ENCODE measurements around the gene SCG5. TPM values are rescaled to one million over a fixed set of nuclear protein-coding genes. Genes with fewer than 3 reads are reported as not detected.

Gene SCG5
- total and polyA plus RNA-seq, 4 donors: 0.77 to 4.9 (median 0.96) TPM

DNA sequence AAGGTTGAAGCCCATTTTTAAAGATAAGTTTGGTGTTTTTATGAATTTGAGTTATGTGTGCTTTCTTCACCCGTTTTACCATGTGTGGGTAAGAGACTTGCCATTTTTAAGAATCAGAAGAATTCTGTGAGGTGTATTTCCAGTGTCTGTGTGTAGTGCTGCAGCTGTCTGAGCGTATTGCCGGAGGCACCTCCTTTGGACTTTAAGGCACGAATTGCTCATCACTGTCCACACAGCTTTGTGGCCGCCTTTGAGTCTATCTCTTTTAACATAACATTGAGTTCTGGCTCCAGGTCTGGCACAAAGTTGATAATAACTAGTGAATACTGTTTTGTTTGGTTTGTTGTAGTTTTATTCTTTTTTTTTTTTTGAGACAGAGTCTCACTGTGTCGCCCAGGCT is 25.8 kb downstream of the SCG5 start:
- 96 to 99% methylated on average over 6 of the region's 6 CpGs for WGBS, 2 donors
- TF ChIP-seq, protein P1, sequence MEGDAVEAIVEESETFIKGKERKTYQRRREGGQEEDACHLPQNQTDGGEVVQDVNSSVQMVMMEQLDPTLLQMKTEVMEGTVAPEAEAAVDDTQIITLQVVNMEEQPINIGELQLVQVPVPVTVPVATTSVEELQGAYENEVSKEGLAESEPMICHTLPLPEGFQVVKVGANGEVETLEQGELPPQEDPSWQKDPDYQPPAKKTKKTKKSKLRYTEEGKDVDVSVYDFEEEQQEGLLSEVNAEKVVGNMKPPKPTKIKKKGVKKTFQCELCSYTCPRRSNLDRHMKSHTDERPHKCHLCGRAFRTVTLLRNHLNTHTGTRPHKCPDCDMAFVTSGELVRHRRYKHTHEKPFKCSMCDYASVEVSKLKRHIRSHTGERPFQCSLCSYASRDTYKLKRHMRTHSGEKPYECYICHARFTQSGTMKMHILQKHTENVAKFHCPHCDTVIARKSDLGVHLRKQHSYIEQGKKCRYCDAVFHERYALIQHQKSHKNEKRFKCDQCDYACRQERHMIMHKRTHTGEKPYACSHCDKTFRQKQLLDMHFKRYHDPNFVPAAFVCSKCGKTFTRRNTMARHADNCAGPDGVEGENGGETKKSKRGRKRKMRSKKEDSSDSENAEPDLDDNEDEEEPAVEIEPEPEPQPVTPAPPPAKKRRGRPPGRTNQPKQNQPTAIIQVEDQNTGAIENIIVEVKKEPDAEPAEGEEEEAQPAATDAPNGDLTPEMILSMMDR (IDR thresholded peaks at IDR 0.05; ENCODE audit: control extremely low read depth, extremely low read depth): no peak
- ATAC-seq (ENCODE audit: insufficient read depth, low FRiP score): no peak
- DNase-seq: no peak
- no peaks in the 10 kb centered on the region for H3K9me3 ChIP-seq (ENCODE audit: control insufficient read depth in 4 of 4, insufficient read depth in 3 of 4, low read length in 3 of 4)
- H3K27ac ChIP-seq (ENCODE audit: low read depth in 1 of 2, low read length in 1 of 2): no peak overlapping the region
- H3K4me1 ChIP-seq (ENCODE audit: control insufficient read depth in 5 of 5, insufficient read depth in 5 of 5, low read length in 5 of 5): peaks cover 0 to 3% (median 0%) of the 10 kb centered on the region in 5 donors
- H3K4me3 ChIP-seq: no peak overlapping the region
- no peaks in the 10 kb centered on the region for H3K27me3 ChIP-seq (ENCODE audit: control insufficient read depth in 3 of 3, insufficient read depth in 3 of 3, low read length in 2 of 3)
- no peak overlapping the region for H3K9ac ChIP-seq (ENCODE audit: insufficient read depth in 1 of 2, low read length in 2 of 2)
- no peaks in the 10 kb centered on the region for H3K36me3 ChIP-seq (ENCODE audit: control insufficient read depth in 4 of 4, insufficient read depth in 4 of 4, low read length in 4 of 4)

DNA sequence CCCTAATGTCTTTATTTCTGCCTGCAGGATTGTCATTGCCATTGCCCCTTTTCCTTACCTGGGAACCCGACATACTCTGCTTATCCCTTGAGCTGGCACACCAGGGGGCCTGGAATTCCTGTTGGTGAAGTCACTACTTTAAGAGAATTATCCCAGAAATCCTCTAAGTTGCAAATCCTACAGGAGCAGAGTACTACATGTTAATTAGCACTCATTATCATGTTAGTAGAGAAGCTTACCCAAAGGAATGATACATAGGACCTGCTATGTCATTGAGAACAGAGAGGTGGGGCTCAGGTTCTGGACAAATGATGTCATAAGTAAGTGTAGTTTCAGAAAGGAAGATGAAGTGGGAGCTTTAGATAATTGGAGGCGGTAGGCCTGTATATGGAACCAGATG is 27.4 kb downstream of the SCG5 start:
- ATAC-seq (ENCODE audit: insufficient read depth, low FRiP score): no peak
- TF ChIP-seq, protein P1 (IDR thresholded peaks at IDR 0.05; ENCODE audit: control extremely low read depth, extremely low read depth): no peak
- no peaks in the 10 kb centered on the region for H3K36me3 ChIP-seq (ENCODE audit: control insufficient read depth in 4 of 4, insufficient read depth in 4 of 4, low read length in 4 of 4)
- H3K9ac ChIP-seq (ENCODE audit: insufficient read depth in 1 of 2, low read length in 2 of 2): no peak overlapping the region
- no peaks in the 10 kb centered on the region for H3K27me3 ChIP-seq (ENCODE audit: control insufficient read depth in 3 of 3, insufficient read depth in 3 of 3, low read length in 2 of 3)
- H3K4me3 ChIP-seq: no peak overlapping the region
- DNase-seq: no peak
- peaks cover 0 to 3% (median 0%) of the 10 kb centered on the region in 5 donors for H3K4me1 ChIP-seq (ENCODE audit: control insufficient read depth in 5 of 5, insufficient read depth in 5 of 5, low read length in 5 of 5)
- H3K9me3 ChIP-seq (ENCODE audit: control insufficient read depth in 4 of 4, insufficient read depth in 3 of 4, low read length in 3 of 4): no peaks in the 10 kb centered on the region
- WGBS, 2 donors: 90% methylated on average over 2 of the region's 2 CpGs
- no peak overlapping the region for H3K27ac ChIP-seq (ENCODE audit: low read depth in 1 of 2, low read length in 1 of 2)

DNA sequence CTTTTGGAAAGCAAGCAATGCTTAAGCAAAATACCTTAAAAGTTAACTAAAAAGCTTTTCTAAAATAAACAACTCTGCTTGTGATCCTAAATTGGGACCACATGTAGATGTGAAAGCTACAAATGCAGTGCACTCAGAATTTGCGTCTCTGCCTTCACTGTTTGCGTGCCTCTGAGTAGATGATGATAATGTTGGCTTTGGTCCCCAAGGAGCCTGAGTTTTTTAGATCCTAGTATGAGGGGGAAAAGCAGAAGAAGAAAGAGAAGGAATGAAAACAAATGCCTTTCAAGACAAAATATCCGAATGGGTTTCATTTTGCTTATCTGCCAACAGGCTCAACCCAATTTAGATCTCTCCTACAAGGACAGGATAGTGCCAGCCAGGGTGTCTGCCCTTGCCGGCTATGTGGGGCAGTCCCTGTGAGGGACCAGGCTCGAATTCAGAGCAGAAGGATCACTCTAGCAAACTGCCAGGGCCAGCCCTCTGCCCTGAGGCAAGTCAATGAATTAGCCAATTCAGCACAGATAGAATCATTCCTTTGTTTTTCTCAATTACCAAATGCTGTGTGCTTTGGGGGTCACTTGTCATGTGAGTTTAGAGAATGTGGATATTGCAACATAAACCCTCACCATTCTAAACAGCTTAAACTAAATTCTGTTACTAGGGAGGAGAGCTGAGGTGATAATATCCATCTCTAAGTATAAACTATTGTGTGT is 28.5 kb downstream of the SCG5 start:
- Histone ChIP-seq H3K4me1 (ENCODE audit: control insufficient read depth in 5 of 5, insufficient read depth in 5 of 5, low read length in 5 of 5) (peaks cover 0 to 3% (median 0%) of the 10 kb centered on the region in 5 donors), H3K27me3 (ENCODE audit: control insufficient read depth in 3 of 3, insufficient read depth in 3 of 3, low read length in 2 of 3) (no peaks in the 10 kb centered on the region), H3K27ac (ENCODE audit: low read depth in 1 of 2, low read length in 1 of 2) (no peak overlapping the region), H3K36me3 (ENCODE audit: control insufficient read depth in 4 of 4, insufficient read depth in 4 of 4, low read length in 4 of 4) (no peaks in the 10 kb centered on the region), H3K9me3 (ENCODE audit: control insufficient read depth in 4 of 4, insufficient read depth in 3 of 4, low read length in 3 of 4) (no peaks in the 10 kb centered on the region), H3K9ac (ENCODE audit: insufficient read depth in 1 of 2, low read length in 2 of 2) (no peak overlapping the region), H3K4me3 (no peak overlapping the region)
- 57 to 68% methylated on average over 5 of the region's 5 CpGs for WGBS, 2 donors
- TF ChIP-seq, protein P1 (IDR thresholded peaks at IDR 0.05; ENCODE audit: control extremely low read depth, extremely low read depth): no peak
- peak in 2 of 3 donors; percentile 55 to 63 for DNase-seq
- ATAC-seq (ENCODE audit: insufficient read depth, low FRiP score): no peak
